WTC11 (cell line): ENCODE data around the gene CALHM1. TPM values are rescaled to one million over a fixed set of nuclear protein-coding genes. Genes with fewer than 3 reads are reported as not detected.

ENCODE experiments used
- ATAC-seq: fragments of 200-7000 bp; cut with Tn5 transposase; 2 replicates; pipeline ENCODE4 v1.10.0; 2021; ENCODE audit warnings: mild to moderate bottlenecking, moderate library complexity
- CTCF ChIA-PET: fragments of 300-600 bp; sonication (Branson Sonifier 250); formaldehyde crosslinking; loops from one replicate; lab custom pipeline; 2021; ENCODE audit warnings: antibody characterized with exemption; lab: Charles Lee
- POLR2A ChIA-PET: fragments of 350-600 bp; sonication (Branson Sonifier 250); formaldehyde crosslinking; loops from one replicate; lab custom pipeline; 2021; ENCODE audit warnings: antibody characterized with exemption; lab: Charles Lee
- DNase-seq: peaks from one replicate; pipeline ENCODE4 v3.0.0; 2021; ENCODE audit warnings: low spot score
- H3K27ac Mint-ChIP-seq: 2 replicates; pipeline ENCODE4 v1.8.0; 2021; ENCODE audit warnings: mixed read lengths
- H3K27me3 Mint-ChIP-seq: 2 replicates; pipeline ENCODE4 v1.8.0; 2021; ENCODE audit warnings: low read depth, mild to moderate bottlenecking, moderate library complexity, mixed read lengths
- H3K36me3 Mint-ChIP-seq: 2 replicates; pipeline ENCODE4 v1.8.0; 2021; ENCODE audit warnings: mixed read lengths
- H3K4me1 Mint-ChIP-seq: 2 replicates; pipeline ENCODE4 v1.8.0; 2022; ENCODE audit warnings: mixed read lengths
- H3K4me3 Mint-ChIP-seq: 2 replicates; pipeline ENCODE4 v1.8.0; 2021; ENCODE audit warnings: mild to moderate bottlenecking, moderate library complexity, mixed read lengths
- H3K9me3 Mint-ChIP-seq: 2 replicates; pipeline ENCODE4 v1.8.0; 2021; ENCODE audit warnings: mixed read lengths
- CREB1 ChIP-seq: sonication (generic); formaldehyde crosslinking; IDR thresholded peaks from 2 replicates; pipeline ENCODE4 v1.8.0; 2023; ENCODE audit warnings: mild to moderate bottlenecking, missing genetic modification reagents
- CREM ChIP-seq: sonication (generic); formaldehyde crosslinking; IDR thresholded peaks from 2 replicates; pipeline ENCODE4 v1.8.1; 2022; ENCODE audit warnings: mild to moderate bottlenecking, missing genetic modification reagents, moderate library complexity
- EMX1 ChIP-seq: fragments of 250-450 bp; sonication (Bioruptor Pico); IDR thresholded peaks from 2 replicates; pipeline ENCODE4 v1.8.0; 2021; ENCODE audit warnings: mild to moderate bottlenecking
- ESRRA ChIP-seq: sonication (generic); formaldehyde crosslinking; IDR thresholded peaks from 2 replicates; pipeline ENCODE4 v1.8.1; 2022; ENCODE audit warnings: mild to moderate bottlenecking, missing genetic modification reagents, borderline replicate concordance
- FOXK1 ChIP-seq: sonication (generic); formaldehyde crosslinking; IDR thresholded peaks from 2 replicates; pipeline ENCODE4 v1.8.0; 2022; ENCODE audit warnings: mild to moderate bottlenecking, moderate library complexity, missing genetic modification reagents
- HMGA2 ChIP-seq: fragments of 250-450 bp; sonication (Bioruptor Pico); IDR thresholded peaks from 2 replicates; pipeline ENCODE4 v1.4.0; 2021; ENCODE audit warnings: mild to moderate bottlenecking, moderate library complexity
- PRRX2 ChIP-seq: fragments of 250-450 bp; sonication (Bioruptor Pico); IDR thresholded peaks from 2 replicates; pipeline ENCODE4 v1.8.0; 2021; ENCODE audit warnings: mild to moderate bottlenecking
- RELA ChIP-seq: sonication (generic); formaldehyde crosslinking; IDR thresholded peaks from 2 replicates; pipeline ENCODE4 v1.8.1; 2022; ENCODE audit warnings: missing genetic modification reagents, mild to moderate bottlenecking, borderline replicate concordance
- RORB ChIP-seq: fragments of 250-450 bp; sonication (Bioruptor Pico); IDR thresholded peaks from 2 replicates; pipeline ENCODE4 v1.9.0; 2021; ENCODE audit warnings: mild to moderate bottlenecking
- TP53 ChIP-seq: sonication (generic); formaldehyde crosslinking; IDR thresholded peaks from 2 replicates; pipeline ENCODE4 v1.8.1; 2023; ENCODE audit warnings: mild to moderate bottlenecking, missing genetic modification reagents
- ZNF121 ChIP-seq: sonication (generic); formaldehyde crosslinking; IDR thresholded peaks from 2 replicates; pipeline ENCODE4 v1.8.0; 2023; ENCODE audit warnings: missing genetic modification reagents
- ZNF232 ChIP-seq: sonication (generic); formaldehyde crosslinking; IDR thresholded peaks from 2 replicates; pipeline ENCODE4 v1.8.0; 2022; ENCODE audit warnings: mild to moderate bottlenecking, missing genetic modification reagents
- ZNF396 ChIP-seq: fragments of 250-450 bp; sonication (Bioruptor Pico); IDR thresholded peaks from 2 replicates; pipeline ENCODE4 v1.8.0; 2021; ENCODE audit warnings: mild to moderate bottlenecking, moderate library complexity, borderline replicate concordance
- ZNF671 ChIP-seq: fragments of 250-450 bp; sonication (Bioruptor Pico); IDR thresholded peaks from 2 replicates; pipeline ENCODE4 v1.8.0; 2021; ENCODE audit warnings: mild to moderate bottlenecking
- total RNA-seq: library from RNA; stranded (reverse); gene quantifications from 3 replicates; pipeline ENCODE4 v1.2.3, GENCODE V29; 2021
- TF ChIP-seq, protein P1 (sequence below): sonication (generic); formaldehyde crosslinking; IDR thresholded peaks from 2 replicates; pipeline ENCODE4 v1.8.0; 2023; ENCODE audit warnings: mild to moderate bottlenecking, missing genetic modification reagents
- TF ChIP-seq, protein P2 (sequence below): fragments of 200-600 bp; IDR thresholded peaks from 2 replicates; pipeline ENCODE4 v1.8.0; 2022; ENCODE audit warnings: antibody characterized with exemption
- TF ChIP-seq, protein P3 (sequence below): sonication (generic); formaldehyde crosslinking; IDR thresholded peaks from 2 replicates; pipeline ENCODE4 v1.8.1; 2022; ENCODE audit warnings: missing genetic modification reagents, borderline replicate concordance
- TF ChIP-seq, protein P4 (sequence below): sonication (generic); formaldehyde crosslinking; conservative IDR thresholded peaks from 2 replicates; pipeline ENCODE4 v1.8.1; 2022; ENCODE audit warnings: mild to moderate bottlenecking, missing genetic modification reagents
- TF ChIP-seq, protein P5 (sequence below): sonication (generic); formaldehyde crosslinking; IDR thresholded peaks from 2 replicates; pipeline ENCODE4 v1.8.1; 2023; ENCODE audit warnings: mild to moderate bottlenecking, missing genetic modification reagents
- TF ChIP-seq, protein P6 (sequence below): sonication (generic); formaldehyde crosslinking; IDR thresholded peaks from 2 replicates; pipeline ENCODE4 v1.8.1; 2023; ENCODE audit warnings: mild to moderate bottlenecking, missing genetic modification reagents, moderate library complexity

CALHM1 gene
- total RNA-seq, 1 experiment from 2014 or later, result 0.39 TPM

DNA sequence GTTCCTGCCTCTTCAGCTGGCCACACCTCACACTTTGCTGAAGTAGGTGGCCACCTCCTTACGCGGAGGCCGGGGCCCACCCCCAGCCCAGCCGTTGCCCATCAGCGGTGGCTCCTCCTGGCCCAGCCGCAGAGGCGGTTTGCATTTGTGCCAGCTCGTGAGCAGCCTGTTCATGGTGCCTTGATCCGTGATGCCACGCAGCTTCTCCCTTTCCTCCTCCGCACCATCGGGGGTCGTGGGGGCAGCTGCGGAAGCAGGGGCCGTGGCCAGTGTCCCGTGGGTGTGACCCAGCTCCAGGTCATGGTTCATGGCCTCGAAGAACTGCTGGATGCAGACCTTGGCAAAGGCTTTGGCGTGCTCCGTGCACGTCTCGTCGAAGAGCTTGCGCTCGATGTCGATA, 3.5 kb downstream of the CALHM1 start (continued):
- TF ChIP-seq, protein P1, sequence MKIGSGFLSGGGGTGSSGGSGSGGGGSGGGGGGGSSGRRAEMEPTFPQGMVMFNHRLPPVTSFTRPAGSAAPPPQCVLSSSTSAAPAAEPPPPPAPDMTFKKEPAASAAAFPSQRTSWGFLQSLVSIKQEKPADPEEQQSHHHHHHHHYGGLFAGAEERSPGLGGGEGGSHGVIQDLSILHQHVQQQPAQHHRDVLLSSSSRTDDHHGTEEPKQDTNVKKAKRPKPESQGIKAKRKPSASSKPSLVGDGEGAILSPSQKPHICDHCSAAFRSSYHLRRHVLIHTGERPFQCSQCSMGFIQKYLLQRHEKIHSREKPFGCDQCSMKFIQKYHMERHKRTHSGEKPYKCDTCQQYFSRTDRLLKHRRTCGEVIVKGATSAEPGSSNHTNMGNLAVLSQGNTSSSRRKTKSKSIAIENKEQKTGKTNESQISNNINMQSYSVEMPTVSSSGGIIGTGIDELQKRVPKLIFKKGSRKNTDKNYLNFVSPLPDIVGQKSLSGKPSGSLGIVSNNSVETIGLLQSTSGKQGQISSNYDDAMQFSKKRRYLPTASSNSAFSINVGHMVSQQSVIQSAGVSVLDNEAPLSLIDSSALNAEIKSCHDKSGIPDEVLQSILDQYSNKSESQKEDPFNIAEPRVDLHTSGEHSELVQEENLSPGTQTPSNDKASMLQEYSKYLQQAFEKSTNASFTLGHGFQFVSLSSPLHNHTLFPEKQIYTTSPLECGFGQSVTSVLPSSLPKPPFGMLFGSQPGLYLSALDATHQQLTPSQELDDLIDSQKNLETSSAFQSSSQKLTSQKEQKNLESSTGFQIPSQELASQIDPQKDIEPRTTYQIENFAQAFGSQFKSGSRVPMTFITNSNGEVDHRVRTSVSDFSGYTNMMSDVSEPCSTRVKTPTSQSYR, result no peak
- no peak for TF ChIP-seq PRRX2

DNA sequence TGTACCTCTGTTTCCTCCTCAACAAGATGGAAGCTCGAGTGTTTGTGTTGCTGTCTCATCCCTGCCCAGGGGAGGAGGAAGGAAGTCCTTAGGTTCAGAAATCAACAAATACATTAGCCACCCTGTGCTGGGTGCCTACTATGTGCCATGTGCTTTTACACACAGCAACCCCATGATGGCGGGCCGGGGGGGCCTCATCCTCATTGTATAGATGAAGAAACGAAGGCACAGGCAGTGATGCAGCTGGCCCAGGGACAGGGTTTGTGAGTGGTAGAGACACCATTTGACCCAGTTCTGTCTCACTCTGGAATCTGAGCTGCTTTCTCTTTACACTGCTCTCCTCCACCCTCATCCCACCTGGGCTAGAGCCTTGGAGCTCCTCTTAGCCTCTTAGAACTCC, 4.7 kb downstream of the CALHM1 start:
- CTCF ChIA-PET, result interaction anchor here (2.3 to 5.7 kb wide), 2 partner anchors 22 to 31 kb away, joined by 12 to 49 read pairs; no protein-coding TSS in a partner anchor
- ATAC-seq, result no peak
- Mint-ChIP-seq H3K36me3 (no peaks in the 10 kb centered on the region), H3K9me3 (no peaks in the 10 kb centered on the region), H3K27me3 (no peaks in the 10 kb centered on the region), H3K4me3 (no peak overlapping the region), H3K27ac (no peak overlapping the region), H3K4me1 (peaks cover 7% of the 10 kb centered on the region; the same call in 1 of the 2 replicates)
- POLR2A ChIA-PET, result no interaction called here
- no peak for TF ChIP-seq ESRRA (CRISPR knock-in tag)
- TF ChIP-seq, protein P1, result no peak
- no peak for TF ChIP-seq ZNF121 (CRISPR knock-in tag)
- TF ChIP-seq RELA (CRISPR knock-in tag), result no peak
- TF ChIP-seq, protein P2, sequence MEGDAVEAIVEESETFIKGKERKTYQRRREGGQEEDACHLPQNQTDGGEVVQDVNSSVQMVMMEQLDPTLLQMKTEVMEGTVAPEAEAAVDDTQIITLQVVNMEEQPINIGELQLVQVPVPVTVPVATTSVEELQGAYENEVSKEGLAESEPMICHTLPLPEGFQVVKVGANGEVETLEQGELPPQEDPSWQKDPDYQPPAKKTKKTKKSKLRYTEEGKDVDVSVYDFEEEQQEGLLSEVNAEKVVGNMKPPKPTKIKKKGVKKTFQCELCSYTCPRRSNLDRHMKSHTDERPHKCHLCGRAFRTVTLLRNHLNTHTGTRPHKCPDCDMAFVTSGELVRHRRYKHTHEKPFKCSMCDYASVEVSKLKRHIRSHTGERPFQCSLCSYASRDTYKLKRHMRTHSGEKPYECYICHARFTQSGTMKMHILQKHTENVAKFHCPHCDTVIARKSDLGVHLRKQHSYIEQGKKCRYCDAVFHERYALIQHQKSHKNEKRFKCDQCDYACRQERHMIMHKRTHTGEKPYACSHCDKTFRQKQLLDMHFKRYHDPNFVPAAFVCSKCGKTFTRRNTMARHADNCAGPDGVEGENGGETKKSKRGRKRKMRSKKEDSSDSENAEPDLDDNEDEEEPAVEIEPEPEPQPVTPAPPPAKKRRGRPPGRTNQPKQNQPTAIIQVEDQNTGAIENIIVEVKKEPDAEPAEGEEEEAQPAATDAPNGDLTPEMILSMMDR, result no peak
- TF ChIP-seq HMGA2 (CRISPR knock-in tag), result no peak
- TF ChIP-seq, protein P3, sequence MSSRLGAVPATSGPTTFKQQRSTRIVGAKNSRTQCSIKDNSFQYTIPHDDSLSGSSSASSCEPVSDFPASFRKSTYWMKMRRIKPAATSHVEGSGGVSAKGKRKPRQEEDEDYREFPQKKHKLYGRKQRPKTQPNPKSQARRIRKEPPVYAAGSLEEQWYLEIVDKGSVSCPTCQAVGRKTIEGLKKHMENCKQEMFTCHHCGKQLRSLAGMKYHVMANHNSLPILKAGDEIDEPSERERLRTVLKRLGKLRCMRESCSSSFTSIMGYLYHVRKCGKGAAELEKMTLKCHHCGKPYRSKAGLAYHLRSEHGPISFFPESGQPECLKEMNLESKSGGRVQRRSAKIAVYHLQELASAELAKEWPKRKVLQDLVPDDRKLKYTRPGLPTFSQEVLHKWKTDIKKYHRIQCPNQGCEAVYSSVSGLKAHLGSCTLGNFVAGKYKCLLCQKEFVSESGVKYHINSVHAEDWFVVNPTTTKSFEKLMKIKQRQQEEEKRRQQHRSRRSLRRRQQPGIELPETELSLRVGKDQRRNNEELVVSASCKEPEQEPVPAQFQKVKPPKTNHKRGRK (CRISPR knock-in tag), result no peak
- TF ChIP-seq, protein P4, sequence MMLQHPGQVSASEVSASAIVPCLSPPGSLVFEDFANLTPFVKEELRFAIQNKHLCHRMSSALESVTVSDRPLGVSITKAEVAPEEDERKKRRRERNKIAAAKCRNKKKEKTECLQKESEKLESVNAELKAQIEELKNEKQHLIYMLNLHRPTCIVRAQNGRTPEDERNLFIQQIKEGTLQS (CRISPR knock-in tag), result no peak
- no peak for TF ChIP-seq RORB (CRISPR knock-in tag)
- TF ChIP-seq, protein P5, sequence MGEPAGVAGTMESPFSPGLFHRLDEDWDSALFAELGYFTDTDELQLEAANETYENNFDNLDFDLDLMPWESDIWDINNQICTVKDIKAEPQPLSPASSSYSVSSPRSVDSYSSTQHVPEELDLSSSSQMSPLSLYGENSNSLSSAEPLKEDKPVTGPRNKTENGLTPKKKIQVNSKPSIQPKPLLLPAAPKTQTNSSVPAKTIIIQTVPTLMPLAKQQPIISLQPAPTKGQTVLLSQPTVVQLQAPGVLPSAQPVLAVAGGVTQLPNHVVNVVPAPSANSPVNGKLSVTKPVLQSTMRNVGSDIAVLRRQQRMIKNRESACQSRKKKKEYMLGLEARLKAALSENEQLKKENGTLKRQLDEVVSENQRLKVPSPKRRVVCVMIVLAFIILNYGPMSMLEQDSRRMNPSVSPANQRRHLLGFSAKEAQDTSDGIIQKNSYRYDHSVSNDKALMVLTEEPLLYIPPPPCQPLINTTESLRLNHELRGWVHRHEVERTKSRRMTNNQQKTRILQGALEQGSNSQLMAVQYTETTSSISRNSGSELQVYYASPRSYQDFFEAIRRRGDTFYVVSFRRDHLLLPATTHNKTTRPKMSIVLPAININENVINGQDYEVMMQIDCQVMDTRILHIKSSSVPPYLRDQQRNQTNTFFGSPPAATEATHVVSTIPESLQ, result no peak
- TF ChIP-seq, protein P6, sequence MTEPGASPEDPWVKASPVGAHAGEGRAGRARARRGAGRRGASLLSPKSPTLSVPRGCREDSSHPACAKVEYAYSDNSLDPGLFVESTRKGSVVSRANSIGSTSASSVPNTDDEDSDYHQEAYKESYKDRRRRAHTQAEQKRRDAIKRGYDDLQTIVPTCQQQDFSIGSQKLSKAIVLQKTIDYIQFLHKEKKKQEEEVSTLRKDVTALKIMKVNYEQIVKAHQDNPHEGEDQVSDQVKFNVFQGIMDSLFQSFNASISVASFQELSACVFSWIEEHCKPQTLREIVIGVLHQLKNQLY (CRISPR knock-in tag), result no peak
- TF ChIP-seq EMX1 (CRISPR knock-in tag), result no peak
- no peak for TF ChIP-seq ZNF232
- TF ChIP-seq ZNF396 (CRISPR knock-in tag), result no peak
- no peak for TF ChIP-seq CREB1 (CRISPR knock-in tag)
- TF ChIP-seq CREM (CRISPR knock-in tag), result no peak
- no peak for TF ChIP-seq ZNF671 (CRISPR knock-in tag)
- TF ChIP-seq TP53 (CRISPR knock-in tag), result no peak
- no peak for TF ChIP-seq FOXK1 (CRISPR knock-in tag)
- DNase-seq, result no peak
